ENCODE data around the gene KCNIP1. TPM values are rescaled to one million over a fixed set of nuclear protein-coding genes. Genes with fewer than 3 reads are reported as not detected.

The KCNIP1 gene
- polyA plus RNA-seq, 1 of the 3 experiments (the other 2 are of a cell fraction): 1.3 TPM

- TF ChIP-seq EP300 (IDR thresholded peaks at IDR 0.05; ENCODE audit: borderline replicate concordance in 1 of 2, low read depth in 1 of 2, low read length in 1 of 2) (no peak), FOSL2 (IDR thresholded peaks at IDR 0.05; ENCODE audit: borderline replicate concordance, low read depth) (no peak), MEF2A (IDR thresholded peaks at IDR 0.05; ENCODE audit: borderline replicate concordance, low read depth) (no peak), RAD21 (IDR thresholded peaks at IDR 0.05; ENCODE audit: low read length) (no peak), RCOR1 (IDR thresholded peaks at IDR 0.05; ENCODE audit: low read length) (no peak)
Observed at GRCh38 chr5:170542691-170543293, 39.0 kb downstream of the KCNIP1 start (continued).

- Histone ChIP-seq H3K27ac (ENCODE audit: low read depth in 2 of 2, low read length in 1 of 2) (no peak overlapping the region), H3F3A (replicated peaks; ENCODE audit: insufficient read depth) (no peaks in the 10 kb centered on the region), H2AFZ (ENCODE audit: low read depth) (no peak overlapping the region), H3K27me3 (ENCODE audit: insufficient read depth) (no peaks in the 10 kb centered on the region), H3K79me2 (ENCODE audit: insufficient read depth) (no peaks in the 10 kb centered on the region), H3K9me3 (no peaks in the 10 kb centered on the region), H3K4me3 (ENCODE audit: low read depth in 2 of 2, low read length in 1 of 2) (no peak overlapping the region), H4K20me1 (ENCODE audit: insufficient read depth) (no peaks in the 10 kb centered on the region), H3K9ac (no peak overlapping the region), H3K4me2 (no peak overlapping the region), H3K4me1 (ENCODE audit: control insufficient read depth in 1 of 2, insufficient read depth in 2 of 2, low read depth in 1 of 2, low read length in 1 of 2) (no peaks in the 10 kb centered on the region; a peak in 1 of 4 replicates), H3K9me2 (no peaks in the 10 kb centered on the region), H3K36me3 (replicated peaks in 1 of 2; ENCODE audit: control insufficient read depth in 1 of 2, insufficient read depth in 2 of 2, low read length in 1 of 2) (no peaks in the 10 kb centered on the region)
- 35% methylated on average over 2 of the region's 2 CpGs for WGBS (ENCODE audit: low lambda C conversion rate)
- POLR2A ChIA-PET: no interaction called here
- no peak for DNase-seq
- TF ChIP-seq RAD21 (IDR thresholded peaks at IDR 0.05; ENCODE audit: low read length): no peak
- CTCF ChIA-PET: no interaction called here
Observed at GRCh38 chr5:170545313-170545712, 41.5 kb downstream of the KCNIP1 start.

- Histone ChIP-seq H3K9me3 (no peaks in the 10 kb centered on the region), H3K27ac (ENCODE audit: low read depth in 2 of 2, low read length in 1 of 2) (no peak overlapping the region), H3K4me2 (no peak overlapping the region), H3K27me3 (ENCODE audit: insufficient read depth) (no peaks in the 10 kb centered on the region), H3K4me3 (ENCODE audit: low read depth in 2 of 2, low read length in 1 of 2) (no peak overlapping the region), H3F3A (replicated peaks; ENCODE audit: insufficient read depth) (no peaks in the 10 kb centered on the region), H3K9ac (no peak overlapping the region), H3K36me3 (replicated peaks in 1 of 2; ENCODE audit: control insufficient read depth in 1 of 2, insufficient read depth in 2 of 2, low read length in 1 of 2) (no peaks in the 10 kb centered on the region), H3K4me1 (ENCODE audit: control insufficient read depth in 1 of 2, insufficient read depth in 2 of 2, low read depth in 1 of 2, low read length in 1 of 2) (no peaks in the 10 kb centered on the region; a peak in 1 of 4 replicates), H3K79me2 (ENCODE audit: insufficient read depth) (no peaks in the 10 kb centered on the region), H2AFZ (ENCODE audit: low read depth) (no peak overlapping the region), H3K9me2 (no peaks in the 10 kb centered on the region), H4K20me1 (ENCODE audit: insufficient read depth) (no peaks in the 10 kb centered on the region)
- ChIA-PET CTCF (no interaction called here), POLR2A (no interaction called here)
- TF ChIP-seq CTCF (IDR thresholded peaks at IDR 0.05): no peak
- no peak for TF ChIP-seq NRF1 (IDR thresholded peaks at IDR 0.05; ENCODE audit: low read depth, low read length)
- TF ChIP-seq FOXM1 (IDR thresholded peaks at IDR 0.05; ENCODE audit: low read depth): no peak
- WGBS (ENCODE audit: low lambda C conversion rate): 13% methylated on average over 1 of the region's 1 CpG
- DNase-seq: no peak
Observed at GRCh38 chr5:170545811-170546210, 42.0 kb downstream of the KCNIP1 start.

- ChIA-PET CTCF (no interaction called here), POLR2A (no interaction called here)
- Histone ChIP-seq H3K9me2 (no peaks in the 10 kb centered on the region), H3K9me3 (no peaks in the 10 kb centered on the region), H3K4me3 (ENCODE audit: low read depth in 2 of 2, low read length in 1 of 2) (no peak overlapping the region), H3F3A (replicated peaks; ENCODE audit: insufficient read depth) (no peaks in the 10 kb centered on the region), H3K79me2 (ENCODE audit: insufficient read depth) (no peaks in the 10 kb centered on the region), H4K20me1 (ENCODE audit: insufficient read depth) (no peaks in the 10 kb centered on the region), H3K27me3 (ENCODE audit: insufficient read depth) (no peaks in the 10 kb centered on the region), H3K36me3 (replicated peaks in 1 of 2; ENCODE audit: control insufficient read depth in 1 of 2, insufficient read depth in 2 of 2, low read length in 1 of 2) (no peaks in the 10 kb centered on the region), H2AFZ (ENCODE audit: low read depth) (no peak overlapping the region), H3K4me1 (ENCODE audit: control insufficient read depth in 1 of 2, insufficient read depth in 2 of 2, low read depth in 1 of 2, low read length in 1 of 2) (no peaks in the 10 kb centered on the region; a peak in 1 of 4 replicates), H3K9ac (no peak overlapping the region), H3K4me2 (no peak overlapping the region), H3K27ac (ENCODE audit: low read depth in 2 of 2, low read length in 1 of 2) (no peak overlapping the region)
- WGBS (ENCODE audit: low lambda C conversion rate): 36% methylated on average over 4 of the region's 4 CpGs
- no peak for DNase-seq
- TF ChIP-seq EZH2phosphoT487 (IDR thresholded peaks at IDR 0.05; ENCODE audit: borderline replicate concordance, low read depth) (no peak), SMC3 (IDR thresholded peaks at IDR 0.05; ENCODE audit: low read depth, low read length) (no peak), IRF3 (IDR thresholded peaks at IDR 0.05; ENCODE audit: low read depth, low read length) (no peak), MXI1 (IDR thresholded peaks at IDR 0.05; ENCODE audit: low read depth, low read length) (no peak), RCOR1 (IDR thresholded peaks at IDR 0.05; ENCODE audit: low read length) (no peak), MAX (IDR thresholded peaks at IDR 0.05; ENCODE audit: low read depth) (no peak), GABPA (IDR thresholded peaks at IDR 0.05; ENCODE audit: low read depth) (no peak), TEAD4 (IDR thresholded peaks at IDR 0.05; ENCODE audit: borderline replicate concordance, insufficient read depth) (no peak), FOXJ3 (CRISPR knock-in tag; IDR thresholded peaks at IDR 0.05) (no peak), RFX5 (IDR thresholded peaks at IDR 0.05; ENCODE audit: low read length) (no peak), GATA2 (CRISPR knock-in tag; IDR thresholded peaks at IDR 0.05) (no peak)
Observed at GRCh38 chr5:170546282-170546681, 42.5 kb downstream of the KCNIP1 start.

All from SK-N-SH (cell line).